Endothelial cell (in vitro differentiated cells): Measurements from ENCODE around the gene HSPH1. TPM values are rescaled to one million over a fixed set of nuclear protein-coding genes. Genes with fewer than 3 reads are reported as not detected.

Experiments used
- DNase-seq: peaks from one replicate; pipeline ENCODE4 v3.0.0; 2021; ENCODE audit warnings: low spot score
- H3K27ac Mint-ChIP-seq: one replicate; pipeline ENCODE4 v1.8.0; 2021; ENCODE audit warnings: mixed read lengths, inconsistent platforms; ENCODE audit not compliant: unreplicated experiment
- H3K27me3 Mint-ChIP-seq: one replicate; pipeline ENCODE4 v1.8.0; 2021; ENCODE audit warnings: mild to moderate bottlenecking, moderate library complexity, mixed read lengths, inconsistent platforms; ENCODE audit not compliant: unreplicated experiment
- H3K36me3 Mint-ChIP-seq: one replicate; pipeline ENCODE4 v1.8.0; 2021; ENCODE audit warnings: mild to moderate bottlenecking, low read depth, mixed read lengths, inconsistent platforms; ENCODE audit not compliant: unreplicated experiment
- H3K4me1 Mint-ChIP-seq: one replicate; pipeline ENCODE4 v1.8.0; 2021; ENCODE audit warnings: mild to moderate bottlenecking, mixed read lengths, inconsistent platforms; ENCODE audit not compliant: unreplicated experiment
- H3K4me3 Mint-ChIP-seq: one replicate; pipeline ENCODE4 v1.8.0; 2021; ENCODE audit warnings: mild to moderate bottlenecking, mixed read lengths, inconsistent platforms; ENCODE audit not compliant: unreplicated experiment
- H3K9me3 Mint-ChIP-seq: one replicate; pipeline ENCODE4 v1.8.0; 2021; ENCODE audit warnings: mixed read lengths, inconsistent platforms; ENCODE audit not compliant: unreplicated experiment
- total RNA-seq: library from RNA; stranded (reverse); fragmentation: NEBNext Ultra II Directional; extraction: Animal tissue kit (Norgen Biotek cat#: 25700); gene quantifications from one replicate; pipeline ENCODE4 v1.2.1, GENCODE V29; 2021; ENCODE audit not compliant: unreplicated experiment
- TF ChIP-seq, protein P1 (sequence below): fragments of 200-600 bp; sonication (generic); IDR thresholded peaks from one replicate; pipeline ENCODE4 v1.5.0; 2021; ENCODE audit warnings: antibody characterized with exemption; ENCODE audit not compliant: unreplicated experiment

Gene HSPH1
- total RNA-seq, 1 donor from 2014 or later = 43.9 TPM

DNA sequence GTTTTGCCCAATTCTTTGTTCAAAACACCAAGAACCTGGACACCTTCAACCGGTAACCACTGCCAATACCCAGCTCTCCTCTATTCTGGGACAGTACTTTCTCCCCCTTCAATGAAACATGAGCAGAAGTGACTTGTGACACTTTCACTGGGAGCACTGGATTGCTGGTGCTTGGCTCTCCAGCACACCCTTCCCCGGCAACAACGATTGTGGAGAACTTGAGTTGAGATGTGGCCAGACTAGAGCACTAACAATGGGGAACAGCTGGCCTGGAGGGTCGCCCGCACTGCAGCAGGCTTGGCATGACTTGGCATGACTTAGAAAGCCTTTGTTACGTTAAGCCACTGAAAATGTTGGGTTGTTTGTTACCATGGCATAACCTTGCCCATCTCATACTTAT is 30.6 kb upstream of the HSPH1 start:
- DNase-seq = no peak
- no peaks in the 10 kb centered on the region for H3K9me3 Mint-ChIP-seq
- H3K4me1 Mint-ChIP-seq = peaks cover 7% of the 10 kb centered on the region
- peaks cover 4% of the 10 kb centered on the region for H3K27me3 Mint-ChIP-seq
- TF ChIP-seq, protein P1, sequence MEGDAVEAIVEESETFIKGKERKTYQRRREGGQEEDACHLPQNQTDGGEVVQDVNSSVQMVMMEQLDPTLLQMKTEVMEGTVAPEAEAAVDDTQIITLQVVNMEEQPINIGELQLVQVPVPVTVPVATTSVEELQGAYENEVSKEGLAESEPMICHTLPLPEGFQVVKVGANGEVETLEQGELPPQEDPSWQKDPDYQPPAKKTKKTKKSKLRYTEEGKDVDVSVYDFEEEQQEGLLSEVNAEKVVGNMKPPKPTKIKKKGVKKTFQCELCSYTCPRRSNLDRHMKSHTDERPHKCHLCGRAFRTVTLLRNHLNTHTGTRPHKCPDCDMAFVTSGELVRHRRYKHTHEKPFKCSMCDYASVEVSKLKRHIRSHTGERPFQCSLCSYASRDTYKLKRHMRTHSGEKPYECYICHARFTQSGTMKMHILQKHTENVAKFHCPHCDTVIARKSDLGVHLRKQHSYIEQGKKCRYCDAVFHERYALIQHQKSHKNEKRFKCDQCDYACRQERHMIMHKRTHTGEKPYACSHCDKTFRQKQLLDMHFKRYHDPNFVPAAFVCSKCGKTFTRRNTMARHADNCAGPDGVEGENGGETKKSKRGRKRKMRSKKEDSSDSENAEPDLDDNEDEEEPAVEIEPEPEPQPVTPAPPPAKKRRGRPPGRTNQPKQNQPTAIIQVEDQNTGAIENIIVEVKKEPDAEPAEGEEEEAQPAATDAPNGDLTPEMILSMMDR = no peak
- H3K36me3 Mint-ChIP-seq = no peaks in the 10 kb centered on the region
- H3K27ac Mint-ChIP-seq = no peak overlapping the region
- no peak overlapping the region for H3K4me3 Mint-ChIP-seq

DNA sequence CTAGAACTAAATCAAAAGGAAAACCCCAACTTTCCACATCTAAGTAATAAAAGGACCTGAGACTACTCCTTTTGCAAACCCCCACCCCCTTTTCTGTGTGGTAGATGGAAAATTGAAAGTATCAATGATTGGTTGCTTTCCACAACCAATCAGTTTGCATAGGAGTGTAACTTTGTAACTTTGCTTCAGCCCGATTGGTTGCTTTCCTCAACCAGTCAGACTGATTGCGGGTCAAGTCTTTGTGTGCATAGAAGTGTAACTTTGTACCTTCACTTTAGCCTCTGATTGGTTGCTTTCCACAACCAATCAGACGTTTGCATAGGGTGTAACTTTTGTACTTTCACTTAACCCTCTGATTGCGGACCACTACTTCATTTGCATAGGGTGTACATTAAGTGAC is 30.0 kb upstream of the HSPH1 start:
- peaks cover 7% of the 10 kb centered on the region for H3K4me1 Mint-ChIP-seq
- H3K9me3 Mint-ChIP-seq = no peaks in the 10 kb centered on the region
- no peak overlapping the region for H3K27ac Mint-ChIP-seq
- H3K36me3 Mint-ChIP-seq = no peaks in the 10 kb centered on the region
- TF ChIP-seq, protein P1 = no peak
- DNase-seq = no peak
- no peak overlapping the region for H3K4me3 Mint-ChIP-seq
- peaks cover 4% of the 10 kb centered on the region for H3K27me3 Mint-ChIP-seq

DNA sequence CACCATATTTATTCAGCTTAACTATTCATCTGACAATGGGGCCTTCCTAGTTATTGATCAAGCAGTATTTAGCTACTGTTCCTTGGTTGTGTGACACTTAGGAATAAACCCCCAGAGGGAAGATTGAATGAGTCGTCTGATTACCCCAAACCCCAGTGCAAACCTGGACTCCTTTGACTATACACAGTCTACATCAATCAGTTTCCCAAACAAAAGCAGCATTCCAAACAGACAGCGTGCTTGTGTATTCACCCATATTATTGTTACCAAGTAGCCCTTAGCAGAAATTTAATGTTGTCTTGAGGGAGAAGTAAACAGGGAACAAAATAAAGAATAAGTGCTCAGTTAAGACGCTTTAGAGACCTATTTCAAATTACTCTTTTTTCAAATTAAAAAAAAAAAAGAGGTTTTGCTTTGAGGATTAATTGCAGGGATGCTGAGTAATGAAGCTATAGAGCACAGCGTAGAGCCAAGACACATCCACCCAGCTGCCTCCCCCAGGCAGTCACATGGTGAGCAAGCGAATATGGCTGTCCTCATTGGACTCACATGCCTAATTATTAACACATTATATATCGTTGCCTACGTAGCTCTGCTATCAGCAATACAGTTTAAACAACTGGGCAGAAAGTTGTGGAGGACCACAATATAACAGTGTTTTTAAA is 23.4 kb upstream of the HSPH1 start:
- no peak for DNase-seq
- Mint-ChIP-seq H3K4me3 (no peak overlapping the region), H3K4me1 (no peaks in the 10 kb centered on the region), H3K27ac (no peak overlapping the region), H3K9me3 (no peaks in the 10 kb centered on the region), H3K27me3 (peaks cover 3% of the 10 kb centered on the region), H3K36me3 (no peaks in the 10 kb centered on the region)
- TF ChIP-seq, protein P1 = no peak

DNA sequence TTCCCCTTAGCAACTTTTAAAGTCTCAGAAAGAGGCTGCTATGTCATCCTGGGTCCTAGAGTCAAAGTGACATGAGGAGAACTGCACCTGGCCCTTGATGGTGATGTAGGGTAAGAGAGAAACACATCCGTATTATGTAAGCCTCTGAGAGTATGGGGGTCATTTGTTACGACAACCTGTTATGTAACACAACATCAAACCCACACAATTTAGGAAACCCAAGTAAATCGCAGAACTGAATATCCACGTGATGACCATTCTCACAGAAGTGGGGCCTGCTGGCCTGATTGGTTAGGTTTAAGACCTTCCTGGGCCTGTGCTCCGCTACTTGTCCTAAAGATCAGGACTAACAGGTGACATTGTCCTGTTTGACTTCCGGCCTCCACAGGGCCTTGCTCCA is 22.7 kb upstream of the HSPH1 start:
- Mint-ChIP-seq H3K27ac (no peak overlapping the region), H3K4me1 (no peaks in the 10 kb centered on the region), H3K4me3 (no peak overlapping the region), H3K9me3 (no peaks in the 10 kb centered on the region), H3K27me3 (peaks cover 2% of the 10 kb centered on the region), H3K36me3 (no peaks in the 10 kb centered on the region)
- TF ChIP-seq, protein P1 = no peak
- no peak for DNase-seq

DNA sequence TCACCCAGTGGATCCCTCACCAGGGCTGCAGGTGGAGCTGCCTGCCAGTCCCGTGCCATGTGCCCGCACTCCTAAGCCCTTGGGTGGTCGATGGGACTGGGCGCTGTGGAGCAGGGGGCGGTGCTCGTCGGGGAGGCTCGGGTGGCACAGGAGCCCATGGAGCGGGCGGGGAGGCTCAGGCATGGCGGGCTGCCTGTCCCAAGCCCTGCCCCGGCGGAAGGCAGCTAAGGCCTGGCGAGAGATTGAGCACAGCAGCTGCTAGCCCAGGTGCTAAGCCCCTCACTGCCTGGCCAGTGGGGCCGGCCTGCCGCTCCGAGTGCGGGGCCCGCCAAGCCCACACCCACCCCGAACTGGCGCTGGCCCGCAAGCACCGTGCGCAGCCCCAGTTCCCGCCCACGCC is 21.3 kb upstream of the HSPH1 start:
- TF ChIP-seq, protein P1 = no peak
- no peak overlapping the region for H3K4me3 Mint-ChIP-seq
- H3K4me1 Mint-ChIP-seq = no peaks in the 10 kb centered on the region
- no peaks in the 10 kb centered on the region for H3K9me3 Mint-ChIP-seq
- peaks cover 2% of the 10 kb centered on the region for H3K27me3 Mint-ChIP-seq
- no peak overlapping the region for H3K27ac Mint-ChIP-seq
- DNase-seq = no peak
- no peaks in the 10 kb centered on the region for H3K36me3 Mint-ChIP-seq
